Breast epithelium (tissue), 3 donors: ENCODE results near the gene RFXANK.

Experiments used
- CTCF ChIP-seq, 3 donors: fragments of 450-650 bp; IDR thresholded peaks; one replicate each; pipeline ENCODE4 v1.5.1; 2016 to 2017; ENCODE audit warnings: antibody characterized with exemption in 3 of 3, mild to moderate bottlenecking in 3 of 3, moderate library complexity in 3 of 3
- POLR2AphosphoS5 ChIP-seq, 3 donors: sonication (generic); formaldehyde crosslinking; IDR thresholded peaks; one replicate each; pipeline ENCODE4 v1.6.1; 2017; ENCODE audit warnings: antibody characterized with exemption in 3 of 3

DNA sequence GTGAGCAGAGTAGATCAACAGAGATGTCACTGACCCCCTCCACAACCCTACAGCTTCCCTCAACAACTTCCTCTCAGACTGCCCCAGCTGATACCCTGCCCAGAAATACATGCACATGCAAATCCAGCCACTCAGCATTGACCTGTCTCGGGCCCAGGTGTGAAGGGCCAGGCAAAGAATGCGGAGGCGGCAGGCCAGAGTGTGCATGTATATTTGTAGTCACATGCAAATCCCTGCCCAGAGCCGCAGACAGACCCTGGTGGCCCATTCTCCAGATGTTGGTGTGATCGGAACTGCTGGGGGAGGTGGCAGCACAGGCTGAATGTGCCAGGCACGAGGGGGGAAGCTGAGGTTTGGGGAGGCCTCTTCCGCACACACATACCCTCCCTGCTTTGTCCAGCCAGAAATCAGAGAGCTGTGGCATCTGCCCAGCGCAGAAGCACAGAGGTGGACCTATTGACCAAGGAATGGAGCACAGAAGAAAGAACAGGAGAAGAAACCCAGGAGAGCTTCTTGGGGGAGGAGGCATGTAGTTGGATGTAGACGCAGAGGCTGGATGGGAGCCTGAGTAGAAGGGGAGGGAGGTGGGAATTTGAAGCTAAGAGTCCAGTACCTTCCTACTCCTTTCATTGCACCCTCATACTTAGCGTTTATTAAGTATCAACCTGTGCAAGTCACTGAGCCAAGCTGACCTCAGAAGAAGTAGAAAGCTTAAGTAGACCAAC, 36.4 kb upstream of the RFXANK start:
- TF ChIP-seq CTCF (IDR thresholded peaks at IDR 0.05) = no peak
- TF ChIP-seq POLR2AphosphoS5 (IDR thresholded peaks at IDR 0.05) = no peak
